T-helper 1 cell treated with Interleukin-12 subunit alpha and Interleukin-12 subunit beta and Interleukin-4 antibody, amounts not matched to agents 30 μg/mL and 1 μg/mL, for 36 hours (primary cell): ENCODE data around the gene VPS13C.

Experiments used
- H3K27ac Mint-ChIP-seq: one replicate; pipeline ENCODE4 v1.8.0; 2021; ENCODE audit warnings: mild to moderate bottlenecking, mixed read lengths
- H3K27me3 Mint-ChIP-seq: one replicate; pipeline ENCODE4 v1.8.0; 2021; ENCODE audit warnings: low read depth, mixed read lengths
- H3K36me3 Mint-ChIP-seq: one replicate; pipeline ENCODE4 v1.8.0; 2021; ENCODE audit warnings: low read depth, mixed read lengths
- H3K4me1 Mint-ChIP-seq: one replicate; pipeline ENCODE4 v1.8.0; 2021; ENCODE audit warnings: low read depth, mixed read lengths
- H3K4me3 Mint-ChIP-seq: one replicate; pipeline ENCODE4 v1.8.0; 2021; ENCODE audit warnings: mild to moderate bottlenecking, moderate library complexity, mixed read lengths
- H3K9me3 Mint-ChIP-seq: one replicate; pipeline ENCODE4 v1.8.0; 2021; ENCODE audit warnings: mixed read lengths

VPS13C gene

DNA sequence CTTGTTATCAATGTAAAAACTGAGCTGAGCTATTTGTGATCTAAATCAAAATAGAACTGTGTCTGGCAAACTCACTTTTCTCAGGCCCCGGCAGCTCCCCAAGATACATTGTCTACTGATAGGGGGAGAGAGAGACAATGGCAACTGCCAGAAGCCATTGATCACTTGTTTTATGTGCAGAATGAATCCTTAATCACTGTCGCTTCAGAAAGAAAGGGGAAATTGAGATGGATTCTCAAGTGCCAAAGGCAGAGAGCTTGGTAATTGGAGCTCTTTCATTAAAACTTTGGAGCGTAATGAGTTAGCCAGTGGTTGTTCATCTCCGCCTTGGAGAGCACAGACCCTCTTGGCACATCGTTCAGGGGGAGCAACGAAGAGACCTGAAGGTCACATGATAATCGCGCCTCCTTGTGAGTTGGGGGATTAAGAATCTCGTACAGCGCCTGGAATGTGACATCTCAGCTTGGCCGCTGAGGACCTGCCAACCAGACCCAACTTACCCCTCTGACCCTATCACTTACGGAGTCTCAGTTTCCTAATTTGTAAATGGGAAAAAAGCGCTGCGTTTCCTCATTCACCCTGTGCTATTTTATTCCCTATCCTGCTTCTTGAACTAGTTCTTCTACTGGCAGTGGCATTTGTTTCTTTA, 252.8 kb downstream of the VPS13C start:
- no peak overlapping the region for H3K27ac Mint-ChIP-seq

More for the DNA sequence above, 252.8 kb downstream of the VPS13C start:
- no peak overlapping the region for H3K4me3 Mint-ChIP-seq
- H3K4me1 Mint-ChIP-seq, result no peaks in the 10 kb centered on the region
- H3K9me3 Mint-ChIP-seq, result no peaks in the 10 kb centered on the region
- H3K36me3 Mint-ChIP-seq, result no peaks in the 10 kb centered on the region
- H3K27me3 Mint-ChIP-seq, result peaks cover 10% of the 10 kb centered on the region
